GM21390 (cell line): ENCODE results near the gene INPP5D.

Experiments used
- ATAC-seq: cut with Tn5 transposase; IDR thresholded peaks from one replicate; pipeline ENCODE4 v1.9.1; 2021; ENCODE audit not compliant: unreplicated experiment

The INPP5D gene

GRCh38 chr2:233203060-233203459, 142.9 kb downstream of the INPP5D start:
- ATAC-seq: no peak

GRCh38 chr2:233204286-233204936, 144.3 kb downstream of the INPP5D start:
- no peak for ATAC-seq

GRCh38 chr2:233208382-233209116, 148.4 kb downstream of the INPP5D start:
- ATAC-seq: no peak

GRCh38 chr2:233209117-233209532, 149.0 kb downstream of the INPP5D start:
- ATAC-seq: no peak

- ATAC-seq: no peak
These were observed 149.5 kb downstream of the INPP5D start for GRCh38 chr2:233209533-233210171.

- no peak for ATAC-seq
These were observed 150.1 kb downstream of the INPP5D start for GRCh38 chr2:233210281-233210680.

GRCh38 chr2:233210843-233211547, 150.9 kb downstream of the INPP5D start:
- ATAC-seq: no peak

- no peak for ATAC-seq
These were observed 151.4 kb downstream of the INPP5D start for GRCh38 chr2:233211548-233211895.

GRCh38 chr2:233213011-233213410, 152.9 kb downstream of the INPP5D start:
- ATAC-seq: no peak

GRCh38 chr2:233213975-233214374, 153.8 kb downstream of the INPP5D start:
- ATAC-seq: no peak

GRCh38 chr2:233217892-233218377, 157.8 kb downstream of the INPP5D start:
- ATAC-seq: no peak

GRCh38 chr2:233218836-233219235, 158.7 kb downstream of the INPP5D start:
- ATAC-seq: no peak

GRCh38 chr2:233219848-233220247, 159.7 kb downstream of the INPP5D start:
- no peak for ATAC-seq

- ATAC-seq: no peak
These were observed 161.4 kb downstream of the INPP5D start for GRCh38 chr2:233221378-233222063.

GRCh38 chr2:233223059-233223894, 163.1 kb downstream of the INPP5D start:
- peak; percentile 85 for ATAC-seq

- ATAC-seq: no peak
These were observed 165.3 kb downstream of the INPP5D start for GRCh38 chr2:233225230-233226068.

- no peak for ATAC-seq
These were observed 166.4 kb downstream of the INPP5D start for GRCh38 chr2:233226511-233227031.

- ATAC-seq: no peak
These were observed 167.3 kb downstream of the INPP5D start for GRCh38 chr2:233227346-233227978.
